Ishikawa (cell line): ENCODE results near the gene DOK7.

ENCODE experiments used
- CREB1 ChIP-seq: IDR thresholded peaks from 2 replicates; pipeline ENCODE4 v1.6.1; 2012; ENCODE audit warnings: low read depth
- FOXM1 ChIP-seq: IDR thresholded peaks from 2 replicates; pipeline ENCODE4 v1.6.1; 2012; ENCODE audit warnings: low read depth, borderline replicate concordance
- NFIC ChIP-seq: IDR thresholded peaks from 2 replicates; pipeline ENCODE4 v1.6.1; 2012
- TAF1 ChIP-seq: IDR thresholded peaks from 2 replicates; pipeline ENCODE4 v1.6.1; 2012; ENCODE audit warnings: low read depth, mild to moderate bottlenecking

DNA sequence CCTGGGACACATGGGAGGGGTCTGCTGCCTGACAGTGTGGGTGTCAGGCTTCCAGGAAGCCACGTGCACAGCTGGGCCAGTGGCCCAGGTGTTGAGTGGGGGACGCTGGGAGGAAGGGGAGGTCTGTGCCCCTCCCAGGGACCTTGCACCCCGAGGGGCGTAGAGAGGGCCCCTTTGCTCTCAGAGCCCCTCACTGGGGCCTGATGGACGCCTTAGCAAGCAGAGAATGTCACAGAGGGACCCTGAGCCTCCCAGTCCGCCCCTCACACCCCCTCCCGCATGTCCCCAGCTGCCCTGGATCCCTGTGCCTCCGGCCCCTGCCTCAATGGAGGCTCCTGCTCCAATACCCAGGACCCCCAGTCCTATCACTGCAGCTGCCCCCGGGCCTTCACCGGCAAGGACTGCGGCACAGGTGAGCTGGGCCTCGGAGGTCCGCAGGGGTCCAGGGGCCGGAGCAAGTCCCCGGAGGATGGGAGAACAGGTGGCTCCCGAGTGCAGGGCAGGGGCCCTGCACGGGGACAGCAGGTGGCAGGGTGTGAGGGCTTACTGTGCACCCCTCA, 19.3 kb upstream of the DOK7 start:
- no peak for TF ChIP-seq FOXM1
- TF ChIP-seq NFIC, result no peak
- no peak for TF ChIP-seq TAF1
- TF ChIP-seq CREB1, result no peak
